HepG2 (cell line): ENCODE measurements around the gene RNH1. TPM values are rescaled to one million over a fixed set of nuclear protein-coding genes. Genes with fewer than 3 reads are reported as not detected.
A peak's percentile ranks its signal among the peaks of the same experiment; 100 is the strongest.

Experiments used
- AKNA ChIP-seq: sonication (generic); formaldehyde crosslinking; IDR thresholded peaks from 2 replicates; pipeline ENCODE4 v1.4.0; 2020; ENCODE audit warnings: missing genetic modification reagents, borderline replicate concordance
- ATM ChIP-seq: fragments of 450-650 bp; IDR thresholded peaks from 2 replicates; pipeline ENCODE4 v1.7.1; 2017; ENCODE audit warnings: mild to moderate bottlenecking, borderline replicate concordance
- CREB1 ChIP-seq, 2 experiments: fragments of 450-650 bp in 1 of 2; IDR thresholded peaks; 2 replicates each; pipeline ENCODE4 v1.6.1; 2016 to 2017; ENCODE audit warnings: control low read depth in 1 of 2, mild to moderate bottlenecking in 1 of 2, missing compliant biosample characterization in 1 of 2, missing genetic modification characterization in 1 of 2
- CREM ChIP-seq, 2 experiments: sonication (generic) in 1 of 2; formaldehyde crosslinking in 1 of 2; IDR thresholded peaks; 2 replicates each; pipeline versions ENCODE4 v1.4.0 to v1.6.1; 2016 to 2020; ENCODE audit warnings: antibody characterized with exemption in 1 of 2, mild to moderate bottlenecking in 1 of 2, missing genetic modification reagents in 1 of 2
- FOSL1 ChIP-seq: sonication (generic); formaldehyde crosslinking; IDR thresholded peaks from 2 replicates; pipeline ENCODE4 v1.9.0; 2021; ENCODE audit warnings: missing genetic modification reagents, borderline replicate concordance
- FOXA1 ChIP-seq, 2 experiments: fragments of 450-650 bp in 1 of 2; sonication (generic) in 1 of 2; formaldehyde crosslinking in 1 of 2; IDR thresholded peaks; 2 replicates each; pipeline versions ENCODE4 v1.4.0 to v1.6.1; 2016 to 2020; ENCODE audit warnings: missing genetic modification reagents in 1 of 2
- GATAD2A ChIP-seq: IDR thresholded peaks from 2 replicates; pipeline ENCODE4 v1.6.1; 2016
- IKZF4 ChIP-seq: sonication (generic); formaldehyde crosslinking; IDR thresholded peaks from 2 replicates; pipeline ENCODE4 v1.5.1; 2020; ENCODE audit warnings: borderline replicate concordance, mild to moderate bottlenecking, low read depth, missing genetic modification reagents; ENCODE audit errors: not compliant biosample characterization
- KDM1A ChIP-seq: IDR thresholded peaks from 2 replicates; pipeline ENCODE4 v1.6.1; 2016; ENCODE audit warnings: missing compliant biosample characterization
- RARG ChIP-seq: sonication (generic); formaldehyde crosslinking; IDR thresholded peaks from 2 replicates; pipeline ENCODE4 v1.4.0; 2020; ENCODE audit warnings: low read depth, mild to moderate bottlenecking, missing genetic modification reagents
- RFXAP ChIP-seq: sonication (generic); formaldehyde crosslinking; IDR thresholded peaks from 2 replicates; pipeline ENCODE4 v1.4.0; 2020; ENCODE audit warnings: missing genetic modification reagents, borderline replicate concordance
- SMARCC2 ChIP-seq: fragments of 450-650 bp; IDR thresholded peaks from 2 replicates; pipeline ENCODE4 v1.6.1; 2017; ENCODE audit warnings: antibody characterized with exemption, mild to moderate bottlenecking
- SOX5 ChIP-seq: IDR thresholded peaks from 2 replicates; pipeline ENCODE4 v1.6.1; 2016; ENCODE audit warnings: borderline replicate concordance
- STAT5B ChIP-seq: sonication (generic); formaldehyde crosslinking; IDR thresholded peaks from 2 replicates; pipeline ENCODE4 v1.4.0; 2020; ENCODE audit warnings: missing genetic modification reagents
- TRIM24 ChIP-seq: sonication (generic); formaldehyde crosslinking; IDR thresholded peaks from 2 replicates; pipeline ENCODE4 v1.8.0; 2022; ENCODE audit warnings: mild to moderate bottlenecking, missing genetic modification reagents
- ZBTB7B ChIP-seq: sonication (generic); formaldehyde crosslinking; IDR thresholded peaks from 2 replicates; pipeline ENCODE4 v1.4.0; 2020; ENCODE audit warnings: missing genetic modification reagents
- ZFP82 ChIP-seq: sonication (generic); formaldehyde crosslinking; IDR thresholded peaks from 2 replicates; pipeline ENCODE4 v1.5.1; 2020; ENCODE audit warnings: mild to moderate bottlenecking, missing genetic modification reagents, borderline replicate concordance
- ZNF256 ChIP-seq: sonication (generic); formaldehyde crosslinking; conservative IDR thresholded peaks from 2 replicates; pipeline ENCODE4 v1.4.0; 2020; ENCODE audit warnings: missing genetic modification reagents
- ZNF264 ChIP-seq: sonication (generic); formaldehyde crosslinking; IDR thresholded peaks from 2 replicates; pipeline ENCODE4 v1.4.0; 2020; ENCODE audit warnings: missing genetic modification reagents
- ZNF3 ChIP-seq: IDR thresholded peaks from 2 replicates; pipeline ENCODE4 v1.7.0; 2017; ENCODE audit warnings: inconsistent platforms
- ZNF30 ChIP-seq: sonication (generic); formaldehyde crosslinking; IDR thresholded peaks from 2 replicates; pipeline ENCODE4 v1.5.0; 2020; ENCODE audit warnings: mild to moderate bottlenecking, missing genetic modification reagents
- ZNF468 ChIP-seq: sonication (generic); formaldehyde crosslinking; IDR thresholded peaks from 2 replicates; pipeline ENCODE4 v1.8.0; 2022; ENCODE audit warnings: mild to moderate bottlenecking, moderate library complexity, missing genetic modification reagents
- ZNF546 ChIP-seq: sonication (generic); formaldehyde crosslinking; conservative IDR thresholded peaks from 2 replicates; pipeline ENCODE4 v1.8.1; 2023; ENCODE audit warnings: mild to moderate bottlenecking, missing genetic modification reagents
- ZNF570 ChIP-seq: sonication (generic); formaldehyde crosslinking; IDR thresholded peaks from 2 replicates; pipeline ENCODE4 v1.4.0; 2020; ENCODE audit warnings: mild to moderate bottlenecking, missing genetic modification reagents, borderline replicate concordance
- ZNF572 ChIP-seq: sonication (generic); formaldehyde crosslinking; IDR thresholded peaks from 2 replicates; pipeline ENCODE4 v1.5.1; 2020; ENCODE audit warnings: mild to moderate bottlenecking, missing genetic modification reagents
- ZNF589 ChIP-seq: sonication (generic); formaldehyde crosslinking; conservative IDR thresholded peaks from 2 replicates; pipeline ENCODE4 v1.8.0; 2022; ENCODE audit warnings: mild to moderate bottlenecking, moderate library complexity, missing genetic modification reagents
- ZNF713 ChIP-seq: sonication (generic); formaldehyde crosslinking; IDR thresholded peaks from 2 replicates; pipeline ENCODE4 v1.4.0; 2020; ENCODE audit warnings: mild to moderate bottlenecking, missing genetic modification reagents
- ZSCAN29 ChIP-seq: sonication (generic); formaldehyde crosslinking; conservative IDR thresholded peaks from 2 replicates; pipeline ENCODE4 v1.4.0; 2020; ENCODE audit warnings: mild to moderate bottlenecking, missing genetic modification reagents
- polyA plus RNA-seq, 8 experiments: library from polyadenylated mRNA; depleted of rRNA in 3 of 8; stranded (reverse) in 7 of 8; unstranded in 1 of 8; fragments of >200 nt; fragmentation: Illumina TruSeq in 4 of 8; extraction: Trizol in 4 of 8; gene quantifications; 2 replicates each; pipeline versions ENCODE4 v1.2.1 to v1.2.3, GENCODE V29; 2011 to 2016; ENCODE audit warnings: low read depth in 4 of 8, missing spikeins in 1 of 8, mixed read lengths in 1 of 8; ENCODE audit not compliant: insufficient read depth in 1 of 8
- total RNA-seq, 5 experiments: library from RNA; depleted of rRNA; stranded (reverse); fragments of >200 nt; fragmentation: Illumina TruSeq; extraction: Trizol; gene quantifications; 2 replicates each; pipeline ENCODE4 v1.2.3, GENCODE V29; 2016; ENCODE audit warnings: low read depth in 1 of 5

RNH1 gene
- total and polyA plus RNA-seq, 2 of the 13 experiments (the other 11 are each of a cell fraction or from before 2014, with no cell fraction given): 36.0 to 74.1 TPM

GRCh38 chr11:536841-537621, 30.0 kb upstream of the RNH1 start, which contains the start of gene LRRC56 (continued):
- TF ChIP-seq CREM (IDR thresholded peaks at IDR 0.05) (no peak), CREM (CRISPR knock-in tag; IDR thresholded peaks at IDR 0.05) (no peak), IKZF4 (no peak), ZNF572 (CRISPR knock-in tag) (0 out of 2 replicates have a peak, but pooled peaks have one; percentile 65), ZNF589 (CRISPR knock-in tag) (peak; percentile 71; the same call in 1 of the 2 replicates), AKNA (CRISPR knock-in tag) (no peak), ZBTB7B (CRISPR knock-in tag) (0 out of 2 replicates have a peak, but pooled peaks have one; percentile 30), SMARCC2 (no peak), TRIM24 (CRISPR knock-in tag) (no peak), RFXAP (no peak; the same call in 1 of the 2 replicates), ZNF570 (CRISPR knock-in tag) (no peak), ZNF264 (no peak), STAT5B (CRISPR knock-in tag) (no peak), ZSCAN29 (CRISPR knock-in tag) (no peak), KDM1A (CRISPR knock-in tag) (no peak), ZNF546 (CRISPR knock-in tag) (no peak), SOX5 (CRISPR knock-in tag) (0 out of 2 replicates have a peak, but pooled peaks have one; percentile 8), ATM (no peak), FOXA1 (IDR thresholded peaks at IDR 0.05) (no peak), FOXA1 (CRISPR knock-in tag; IDR thresholded peaks at IDR 0.05) (no peak), ZNF3 (no peak), ZNF713 (CRISPR knock-in tag) (no peak), GATAD2A (peak; percentile 56), CREB1 (IDR thresholded peaks at IDR 0.05) (no peak), CREB1 (CRISPR knock-in tag; IDR thresholded peaks at IDR 0.05) (no peak), ZFP82 (CRISPR knock-in tag) (no peak), FOSL1 (CRISPR knock-in tag) (no peak), ZNF30 (no peak), ZNF468 (CRISPR knock-in tag) (peak; percentile 84; the same call in 1 of the 2 replicates), ZNF256 (CRISPR knock-in tag) (no peak), RARG (CRISPR knock-in tag) (no peak)
